GM18520 (cell line): Measurements from ENCODE around the gene GDI1.

Experiments
- ATAC-seq: cut with Tn5 transposase; IDR thresholded peaks from one replicate; pipeline ENCODE4 v1.9.1; 2021; ENCODE audit not compliant: unreplicated experiment

The GDI1 gene

GRCh38 chrX:154478728-154479622 is 42.0 kb downstream of the GDI1 start, which contains the start of gene LAGE3:
LAGE3 (minus strand) TSS chrX:154479281; CDS start chrX:154478915, 366 bp downstream.
- peak; percentile 75 for ATAC-seq

- no peak for ATAC-seq
Measured at GRCh38 chrX:154481195-154481594, 44.2 kb downstream of the GDI1 start.

GRCh38 chrX:154481911-154482601 is 45.1 kb downstream of the GDI1 start:
- no peak for ATAC-seq

GRCh38 chrX:154482786-154483185 is 45.8 kb downstream of the GDI1 start:
- ATAC-seq = no peak

GRCh38 chrX:154483325-154483724 is 46.4 kb downstream of the GDI1 start:
- ATAC-seq = no peak

GRCh38 chrX:154484255-154485149 is 47.5 kb downstream of the GDI1 start:
- no peak for ATAC-seq

- ATAC-seq = no peak
Measured at GRCh38 chrX:154485150-154486051, 48.4 kb downstream of the GDI1 start.

- no peak for ATAC-seq
Measured at GRCh38 chrX:154486052-154486395, 49.1 kb downstream of the GDI1 start.

GRCh38 chrX:154486396-154487207 is 49.6 kb downstream of the GDI1 start, which contains the start of gene UBL4A:
UBL4A (minus strand) TSS chrX:154486615; CDS start chrX:154486584, 31 bp downstream.
- ATAC-seq = peak; percentile 26

GRCh38 chrX:154487518-154488290 is 50.8 kb downstream of the GDI1 start:
- no peak for ATAC-seq

GRCh38 chrX:154488336-154489075 is 51.6 kb downstream of the GDI1 start:
- ATAC-seq = no peak

- ATAC-seq = no peak
Measured at GRCh38 chrX:154489182-154489581, 52.2 kb downstream of the GDI1 start.

GRCh38 chrX:154490021-154490413 is 53.1 kb downstream of the GDI1 start:
- ATAC-seq = peak; percentile 4

- ATAC-seq = peak; percentile 82
Measured at GRCh38 chrX:154490414-154491083, 53.6 kb downstream of the GDI1 start, which contains the start of gene SLC10A3. SLC10A3 (minus strand) TSS chrX:154490629; CDS start chrX:154488940, 1,689 bp downstream.
